Natural killer cell treated with Interleukin-12 subunit alpha and Interleukin-12 subunit beta and Interleukin-15 and Interleukin-18, amount 100 ng/mL, for 72 hours (primary cell): Measurements from ENCODE around the gene SHB. TPM values are rescaled to one million over a fixed set of nuclear protein-coding genes. Genes with fewer than 3 reads are reported as not detected.
A peak's percentile ranks its signal among the peaks of the same experiment; 100 is the strongest.

ENCODE experiments used
- ATAC-seq, 2 donors: fragments of 150-1000 bp; cut with Tn5 transposase in 1 of 2; sonication (Bioruptor Pico), chemical (Tn5 transposase) in 1 of 2; 2 replicates each; pipeline ENCODE4 v1.10.0; 2021
- DNase-seq: peaks from one replicate; pipeline ENCODE4 v3.0.0; 2022; ENCODE audit warnings: low spot score
- H3K27ac Mint-ChIP-seq, 2 donors: 1 replicate in 1 of 2; 2 replicates in 1 of 2; pipeline ENCODE4 v1.8.0; 2022; ENCODE audit warnings: mixed read lengths in 2 of 2, mild to moderate bottlenecking in 1 of 2, moderate library complexity in 1 of 2
- H3K27me3 Mint-ChIP-seq, 2 donors: 1 replicate in 1 of 2; 2 replicates in 1 of 2; pipeline ENCODE4 v1.8.0; 2022; ENCODE audit warnings: mixed read lengths in 2 of 2
- H3K36me3 Mint-ChIP-seq: one replicate; pipeline ENCODE4 v1.8.0; 2022; ENCODE audit warnings: mixed read lengths
- H3K4me1 Mint-ChIP-seq, 2 donors: 1 replicate in 1 of 2; 2 replicates in 1 of 2; pipeline ENCODE4 v1.8.0; 2022; ENCODE audit warnings: low read depth in 2 of 2, mixed read lengths in 2 of 2, mild to moderate bottlenecking in 1 of 2
- H3K4me3 Mint-ChIP-seq: one replicate; pipeline ENCODE4 v1.8.0; 2022; ENCODE audit warnings: mixed read lengths
- H3K9me3 Mint-ChIP-seq: 2 replicates; pipeline ENCODE4 v1.8.0; 2022; ENCODE audit warnings: mixed read lengths
- total RNA-seq, 2 donors: library from RNA; stranded (reverse); gene quantifications; one replicate each; pipeline ENCODE4 v1.2.3, GENCODE V29; 2022

The SHB gene
- total RNA-seq, 2 donors from 2014 or later, result 0.14 to 1.6 TPM

GRCh38 chr9:38038307-38039089 is 30.5 kb downstream of the SHB start:
- Mint-ChIP-seq H3K27ac (peak overlapping the region in 1 of 2 donors; percentile 16), H3K4me1 (peaks cover 10 to 13% of the 10 kb centered on the region in 2 donors), H3K9me3 (no peaks in the 10 kb centered on the region), H3K27me3 (peaks cover 0 to 4% of the 10 kb centered on the region in 2 donors), H3K4me3 (no peak overlapping the region), H3K36me3 (no peaks in the 10 kb centered on the region)
- ATAC-seq (no peak), DNase-seq (no peak)

- no peaks in the 10 kb centered on the region for H3K9me3 Mint-ChIP-seq
- DNase-seq (no peak), ATAC-seq (no peak)
- peaks cover 0 to 2% of the 10 kb centered on the region in 2 donors for H3K27me3 Mint-ChIP-seq
- peaks cover 10 to 13% of the 10 kb centered on the region in 2 donors for H3K4me1 Mint-ChIP-seq
- no peak overlapping the region for H3K27ac Mint-ChIP-seq
- no peak overlapping the region for H3K4me3 Mint-ChIP-seq
- H3K36me3 Mint-ChIP-seq, result no peaks in the 10 kb centered on the region
Observed at GRCh38 chr9:38037981-38038306, 31.1 kb downstream of the SHB start.

GRCh38 chr9:38036359-38037084 is 32.5 kb downstream of the SHB start:
- no peaks in the 10 kb centered on the region for H3K36me3 Mint-ChIP-seq
- H3K27ac Mint-ChIP-seq, result no peak overlapping the region

GRCh38 chr9:38035873-38036272 is 33.2 kb downstream of the SHB start:
- ATAC-seq (peak in 1 of 2 donors; percentile 13), DNase-seq (no peak)
- no peaks in the 10 kb centered on the region for H3K36me3 Mint-ChIP-seq
- H3K27me3 Mint-ChIP-seq, result no peaks in the 10 kb centered on the region
- H3K9me3 Mint-ChIP-seq, result no peaks in the 10 kb centered on the region
- peaks cover 8 to 10% of the 10 kb centered on the region in 2 donors for H3K4me1 Mint-ChIP-seq
- H3K27ac Mint-ChIP-seq, result no peak overlapping the region
- no peak overlapping the region for H3K4me3 Mint-ChIP-seq

More at GRCh38 chr9:38036359-38037084, 32.5 kb downstream of the SHB start:
- no peak for ATAC-seq
- Mint-ChIP-seq H3K27me3 (no peaks in the 10 kb centered on the region), H3K9me3 (no peaks in the 10 kb centered on the region), H3K4me1 (peaks cover 10 to 13% of the 10 kb centered on the region in 2 donors), H3K4me3 (no peak overlapping the region)
- no peak for DNase-seq

GRCh38 chr9:38033941-38034340 is 35.1 kb downstream of the SHB start:
- no peak overlapping the region for H3K27ac Mint-ChIP-seq
- H3K36me3 Mint-ChIP-seq, result no peaks in the 10 kb centered on the region
- H3K4me3 Mint-ChIP-seq, result no peak overlapping the region
- no peaks in the 10 kb centered on the region for H3K9me3 Mint-ChIP-seq
- H3K27me3 Mint-ChIP-seq, result no peaks in the 10 kb centered on the region
- no peak for ATAC-seq
- no peak for DNase-seq
- H3K4me1 Mint-ChIP-seq, result peaks cover 8 to 10% of the 10 kb centered on the region in 2 donors

- Mint-ChIP-seq H3K9me3 (no peaks in the 10 kb centered on the region), H3K27ac (no peak overlapping the region)
- peak in 1 of 2 donors; percentile 7 for ATAC-seq
Observed at GRCh38 chr9:38032266-38033110, 36.5 kb downstream of the SHB start.

GRCh38 chr9:38031594-38031993 is 37.4 kb downstream of the SHB start:
- ATAC-seq (no peak), DNase-seq (no peak)
- Mint-ChIP-seq H3K27ac (no peak overlapping the region), H3K9me3 (no peaks in the 10 kb centered on the region), H3K27me3 (no peaks in the 10 kb centered on the region), H3K4me1 (peaks cover 3 to 8% of the 10 kb centered on the region in 2 donors), H3K4me3 (no peak overlapping the region), H3K36me3 (no peaks in the 10 kb centered on the region)

More at GRCh38 chr9:38032266-38033110, 36.5 kb downstream of the SHB start:
- no peaks in the 10 kb centered on the region for H3K36me3 Mint-ChIP-seq
- H3K27me3 Mint-ChIP-seq, result no peaks in the 10 kb centered on the region
- peaks cover 3 to 8% of the 10 kb centered on the region in 2 donors for H3K4me1 Mint-ChIP-seq
- no peak overlapping the region for H3K4me3 Mint-ChIP-seq
- DNase-seq, result no peak

- Mint-ChIP-seq H3K4me3 (no peak overlapping the region), H3K9me3 (no peaks in the 10 kb centered on the region)
Observed at GRCh38 chr9:38030658-38031057, 38.4 kb downstream of the SHB start.

GRCh38 chr9:38029915-38030638 is 39.0 kb downstream of the SHB start:
- Mint-ChIP-seq H3K36me3 (no peaks in the 10 kb centered on the region), H3K27ac (no peak overlapping the region), H3K27me3 (no peaks in the 10 kb centered on the region), H3K4me3 (no peak overlapping the region), H3K4me1 (peaks cover 3 to 8% of the 10 kb centered on the region in 2 donors), H3K9me3 (no peaks in the 10 kb centered on the region)
- ATAC-seq (no peak), DNase-seq (no peak)

More at GRCh38 chr9:38030658-38031057, 38.4 kb downstream of the SHB start:
- H3K27ac Mint-ChIP-seq, result no peak overlapping the region
- no peaks in the 10 kb centered on the region for H3K27me3 Mint-ChIP-seq
- no peak for ATAC-seq
- no peak for DNase-seq
- H3K4me1 Mint-ChIP-seq, result peaks cover 3 to 8% of the 10 kb centered on the region in 2 donors
- H3K36me3 Mint-ChIP-seq, result no peaks in the 10 kb centered on the region

GRCh38 chr9:38027714-38028113 is 41.3 kb downstream of the SHB start:
- DNase-seq (no peak), ATAC-seq (no peak)
- no peaks in the 10 kb centered on the region for H3K4me1 Mint-ChIP-seq
- H3K27ac Mint-ChIP-seq, result no peak overlapping the region
- no peaks in the 10 kb centered on the region for H3K27me3 Mint-ChIP-seq
- no peaks in the 10 kb centered on the region for H3K36me3 Mint-ChIP-seq
- no peak overlapping the region for H3K4me3 Mint-ChIP-seq
- H3K9me3 Mint-ChIP-seq, result no peaks in the 10 kb centered on the region

GRCh38 chr9:38026840-38027527 is 42.0 kb downstream of the SHB start:
- DNase-seq (no peak), ATAC-seq (no peak)
- no peaks in the 10 kb centered on the region for H3K27me3 Mint-ChIP-seq
- no peak overlapping the region for H3K27ac Mint-ChIP-seq
- no peaks in the 10 kb centered on the region for H3K4me1 Mint-ChIP-seq
- no peaks in the 10 kb centered on the region for H3K36me3 Mint-ChIP-seq
- H3K4me3 Mint-ChIP-seq, result no peak overlapping the region
- no peaks in the 10 kb centered on the region for H3K9me3 Mint-ChIP-seq

- H3K9me3 Mint-ChIP-seq, result no peaks in the 10 kb centered on the region
- H3K27ac Mint-ChIP-seq, result no peak overlapping the region
- ATAC-seq (no peak), DNase-seq (no peak)
- no peaks in the 10 kb centered on the region for H3K27me3 Mint-ChIP-seq
- no peaks in the 10 kb centered on the region for H3K4me1 Mint-ChIP-seq
- no peaks in the 10 kb centered on the region for H3K36me3 Mint-ChIP-seq
- no peak overlapping the region for H3K4me3 Mint-ChIP-seq
Observed at GRCh38 chr9:38026021-38026809, 42.8 kb downstream of the SHB start.
